PFSK-1 (cell line): ENCODE measurements around the gene EFNA2. TPM values are rescaled to one million over a fixed set of nuclear protein-coding genes. Genes with fewer than 3 reads are reported as not detected.

Source experiments
- FOXP2 ChIP-seq: optimal IDR thresholded peaks from 2 replicates; pipeline ENCODE3; 2011; ENCODE audit warnings: borderline replicate concordance, control low read depth, inconsistent platforms; ENCODE audit not compliant: insufficient read depth; ENCODE audit errors: extremely low read length, extremely low read depth
- POLR2AphosphoS5 ChIP-seq: IDR thresholded peaks from 2 replicates; pipeline ENCODE4 v1.6.1; 2012; ENCODE audit warnings: low read depth, mild to moderate bottlenecking, control low read depth, low read length, moderate library complexity
- REST ChIP-seq, 2 experiments: IDR thresholded peaks; 2 replicates each; pipeline versions ENCODE4 v1.6.1 to v1.8.0; 2011 to 2012; ENCODE audit warnings: low read depth in 2 of 2, low read length in 2 of 2, control low read depth in 1 of 2, inconsistent platforms in 1 of 2, mild to moderate bottlenecking in 1 of 2, moderate library complexity in 1 of 2; ENCODE audit not compliant: insufficient read depth in 1 of 2
- SIN3A ChIP-seq: IDR thresholded peaks from 2 replicates; pipeline ENCODE4 v1.6.1; 2012; ENCODE audit warnings: mild to moderate bottlenecking, low read length, moderate library complexity, borderline replicate concordance; ENCODE audit not compliant: insufficient read depth
- TAF1 ChIP-seq: IDR thresholded peaks from 2 replicates; pipeline ENCODE4 v1.6.1; 2012; ENCODE audit warnings: low read length, control low read depth, borderline replicate concordance; ENCODE audit not compliant: insufficient read depth
- polyA plus RNA-seq: library from polyadenylated mRNA; unstranded; fragments of >200 nt; gene quantifications from one replicate; pipeline ENCODE4 v1.2.1, GENCODE V29; 2012; ENCODE audit warnings: low read depth, missing spikeins; ENCODE audit not compliant: insufficient read length

EFNA2 gene
- polyA plus RNA-seq, result 13.1 TPM

GRCh38 chr19:1285737-1286360 lies at the start of gene EFNA2:
EFNA2 (plus strand) TSS chr19:1285873; CDS start chr19:1286169, 296 bp downstream.
- TF ChIP-seq POLR2AphosphoS5 (no peak), TAF1 (no peak), REST (IDR thresholded peaks at IDR 0.05; ENCODE audit: insufficient read depth in 1 of 2, low read depth in 2 of 2, low read length in 2 of 2) (no peak), SIN3A (no peak), FOXP2 (no peak)

GRCh38 chr19:1236576-1236975 lies 49.1 kb upstream of the EFNA2 start:
- TF ChIP-seq SIN3A (no peak), FOXP2 (no peak), POLR2AphosphoS5 (no peak), TAF1 (no peak), REST (IDR thresholded peaks at IDR 0.05; ENCODE audit: insufficient read depth in 1 of 2, low read depth in 2 of 2, low read length in 2 of 2) (no peak)

GRCh38 chr19:1237027-1237659 lies 48.5 kb upstream of the EFNA2 start:
- TF ChIP-seq TAF1, result no peak
- no peak for TF ChIP-seq REST (IDR thresholded peaks at IDR 0.05; ENCODE audit: insufficient read depth in 1 of 2, low read depth in 2 of 2, low read length in 2 of 2)
- TF ChIP-seq FOXP2, result no peak
- TF ChIP-seq SIN3A, result peak; percentile 28; the same call in 1 of the 2 replicates
- no peak for TF ChIP-seq POLR2AphosphoS5

GRCh38 chr19:1237754-1238368 lies 47.8 kb upstream of the EFNA2 start, which contains the start of gene CBARP:
CBARP (minus strand) TSS chr19:1238005; CDS start chr19:1236100, 1,905 bp downstream.
- TF ChIP-seq POLR2AphosphoS5, result no peak

GRCh38 chr19:1238369-1239303 lies 47.0 kb upstream of the EFNA2 start:
- no peak for TF ChIP-seq TAF1
- TF ChIP-seq POLR2AphosphoS5, result no peak
- no peak for TF ChIP-seq SIN3A
- no peak for TF ChIP-seq FOXP2
- no peak for TF ChIP-seq REST (IDR thresholded peaks at IDR 0.05; ENCODE audit: insufficient read depth in 1 of 2, low read depth in 2 of 2, low read length in 2 of 2)
